HG03571 (cell line): ENCODE data around the gene APBA2.

Experiments used
- ATAC-seq: cut with Tn5 transposase; IDR thresholded peaks from one replicate; pipeline ENCODE4 v1.9.1; 2021; ENCODE audit not compliant: unreplicated experiment

APBA2 gene

DNA sequence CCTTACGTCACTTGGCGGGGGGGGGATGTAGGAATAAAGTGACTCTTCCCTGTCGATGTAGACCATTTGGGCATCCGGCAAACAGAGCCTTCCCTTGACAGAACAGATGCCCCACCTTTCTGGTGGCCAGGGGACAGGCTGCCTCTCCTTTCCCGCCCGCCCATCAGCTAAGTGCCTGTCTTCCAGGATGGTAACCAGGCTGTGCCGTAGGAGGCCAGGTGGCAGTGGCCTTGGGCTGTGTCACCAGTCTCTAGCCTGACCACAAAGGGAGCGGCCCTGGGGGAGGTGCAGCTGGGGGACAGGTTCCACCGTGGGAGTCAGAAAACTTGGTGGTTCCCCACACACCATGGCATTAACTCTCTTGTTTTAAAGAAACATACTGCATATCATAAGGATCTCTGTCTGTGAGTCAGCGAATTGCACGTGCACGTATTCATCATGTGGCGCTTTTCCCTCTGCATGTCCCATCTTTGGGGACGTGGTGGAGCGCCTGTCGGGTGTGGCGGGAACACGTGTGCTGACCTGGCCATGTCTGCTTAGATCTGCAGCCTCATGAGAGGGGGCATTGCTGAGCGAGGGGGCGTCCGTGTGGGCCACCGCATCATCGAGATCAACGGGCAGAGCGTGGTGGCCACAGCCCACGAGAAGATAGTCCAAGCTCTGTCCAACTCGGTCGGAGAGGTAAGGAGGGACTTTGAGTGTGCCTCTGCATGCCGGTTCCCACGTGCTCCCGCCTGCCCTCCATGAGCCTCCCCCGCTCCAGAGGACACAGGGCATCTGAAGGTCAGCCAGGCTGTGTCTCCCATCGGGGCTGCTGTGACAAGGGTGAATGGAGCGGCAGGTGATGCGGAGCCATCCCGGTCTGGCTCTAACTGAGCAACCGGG is 227.8 kb downstream of the APBA2 start:
- ATAC-seq, result no peak

DNA sequence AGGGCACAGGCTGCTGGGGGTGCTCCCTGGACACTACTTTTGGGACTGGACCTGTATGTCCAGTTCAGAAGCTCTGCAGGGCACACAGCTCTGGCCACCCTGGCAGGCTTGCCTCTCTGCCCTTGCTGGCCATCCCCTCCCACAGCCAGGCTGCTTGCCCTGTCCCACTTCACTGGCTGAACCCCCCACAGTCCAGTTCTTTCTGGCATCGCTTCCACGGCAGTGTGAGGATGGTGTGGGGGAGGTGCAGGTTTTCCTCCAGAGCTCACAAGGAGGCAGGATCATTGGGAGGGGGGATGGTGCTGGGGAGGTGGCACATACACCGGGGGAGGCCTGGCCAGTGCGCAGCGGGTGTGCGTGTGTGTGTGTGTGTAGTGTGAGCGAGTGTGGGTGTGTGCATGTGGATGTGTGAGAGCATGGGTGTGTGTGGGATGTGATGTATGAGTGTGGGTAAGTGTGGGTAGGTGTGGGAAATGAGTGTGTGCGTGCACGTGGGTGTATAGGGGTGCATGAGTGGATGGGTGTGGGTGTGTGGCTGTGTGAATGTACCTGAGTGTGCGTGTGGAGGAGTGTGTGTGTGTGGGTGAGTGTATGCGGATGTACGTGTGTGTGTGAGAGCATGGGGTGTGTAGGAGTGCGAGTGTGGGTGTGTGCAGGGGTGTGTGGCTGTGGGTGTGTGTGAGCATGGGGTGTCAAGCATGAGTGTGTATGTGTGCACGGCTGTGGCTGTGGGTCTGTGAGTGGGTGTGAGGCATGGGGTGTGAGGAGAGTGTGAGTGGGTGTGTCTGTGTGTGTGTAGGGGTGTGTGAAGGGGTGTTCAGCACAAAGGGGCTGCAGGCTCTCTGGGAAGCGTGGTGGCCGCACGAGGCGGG is 228.7 kb downstream of the APBA2 start:
- ATAC-seq, result no peak

DNA sequence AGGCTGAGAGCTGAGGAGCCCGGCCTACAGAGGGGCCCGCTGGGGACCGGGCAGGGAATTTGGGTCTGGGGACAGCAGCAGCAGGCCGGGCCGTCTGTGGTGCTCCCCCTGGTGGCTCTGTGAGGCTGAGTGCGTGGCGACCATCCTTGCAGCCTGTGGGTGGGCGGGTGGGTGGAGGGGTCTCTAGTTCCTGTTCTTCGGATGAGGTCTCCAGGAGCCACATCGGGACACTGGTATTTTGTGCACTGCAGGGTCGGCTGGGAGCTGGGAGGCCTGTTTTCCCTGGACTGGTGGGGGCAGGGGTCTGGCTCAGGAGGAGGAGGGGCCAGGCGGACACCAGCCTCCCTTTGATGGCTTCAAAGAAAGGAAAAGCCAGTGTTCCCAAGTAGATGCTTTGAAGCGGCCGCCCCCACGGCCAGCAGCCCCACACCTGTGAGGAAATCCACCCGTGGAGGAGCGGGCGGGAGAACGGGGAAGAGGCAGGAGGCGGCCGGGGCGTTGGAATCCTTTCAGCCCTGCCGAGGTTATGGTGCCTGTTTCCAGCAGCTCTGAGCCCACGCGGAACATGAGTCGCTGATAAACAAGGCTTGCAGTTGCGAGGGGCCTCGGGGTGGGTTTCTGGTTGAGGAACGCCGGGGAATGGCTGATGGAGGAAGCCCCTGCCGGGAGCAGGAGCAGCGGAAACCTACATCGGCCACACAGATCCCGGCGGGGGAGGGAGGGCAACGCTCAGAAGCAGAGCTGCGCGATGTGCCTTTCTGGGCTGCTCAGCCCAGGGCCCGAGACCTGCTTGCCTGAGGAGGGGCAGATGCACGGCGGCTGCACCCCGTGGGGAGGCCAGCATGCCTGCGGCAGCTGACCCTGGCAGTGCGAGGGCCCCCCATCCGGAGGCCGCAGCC is 229.6 kb downstream of the APBA2 start:
- ATAC-seq, result no peak

DNA sequence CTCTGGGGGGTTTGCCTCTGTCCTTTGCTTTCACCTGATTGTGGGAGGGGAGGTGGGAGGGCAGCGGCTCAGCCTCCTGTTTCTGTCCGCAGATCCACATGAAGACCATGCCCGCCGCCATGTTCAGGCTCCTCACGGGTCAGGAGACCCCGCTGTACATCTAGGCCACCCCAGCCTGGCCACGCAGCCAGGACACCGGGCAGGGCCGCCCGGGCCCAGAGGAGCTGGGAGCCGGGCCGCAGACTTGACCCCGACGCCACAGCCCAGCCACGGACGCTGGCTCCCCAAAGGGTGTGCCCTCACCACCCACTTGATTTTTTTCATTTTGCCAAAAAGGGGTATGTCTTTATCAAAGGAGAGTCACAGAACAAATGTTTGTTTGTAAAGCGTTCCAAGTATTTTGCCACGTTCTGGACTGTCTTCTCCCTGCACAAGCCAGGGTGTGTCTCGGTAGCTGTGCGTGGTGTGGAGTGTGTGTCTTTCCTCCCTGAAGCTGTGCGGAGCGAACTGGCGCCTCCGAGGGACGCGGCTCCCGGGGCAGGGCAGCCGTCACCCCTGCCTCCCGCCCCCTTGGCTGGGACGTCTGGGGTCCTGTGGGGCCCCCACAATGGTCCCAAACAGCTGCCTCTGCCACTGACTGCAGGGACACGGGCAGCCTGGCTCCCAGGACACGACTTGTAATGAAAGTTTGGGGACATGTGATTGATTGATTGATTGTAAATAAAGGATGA is 231.4 kb downstream of the APBA2 start:
- no peak for ATAC-seq

DNA sequence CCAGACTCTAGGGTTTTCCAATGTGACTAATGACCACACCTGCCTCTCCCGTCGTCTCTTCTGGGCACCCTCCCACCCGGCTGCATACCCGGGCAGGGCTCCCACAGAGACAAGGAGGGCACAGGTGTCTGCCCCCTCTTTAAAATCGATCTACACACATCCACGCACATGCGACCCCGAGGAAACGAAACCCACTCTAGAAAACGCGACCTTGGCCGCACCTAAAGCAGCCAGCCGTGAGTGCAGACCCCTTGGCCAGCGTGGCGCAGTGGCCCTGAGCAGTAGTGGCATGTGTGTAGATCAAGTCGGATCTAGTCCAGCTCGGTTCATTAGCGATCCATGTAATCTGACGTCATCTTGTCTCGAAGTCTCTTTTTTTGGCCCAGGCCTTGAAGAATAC is 232.0 kb downstream of the APBA2 start:
- no peak for ATAC-seq

DNA sequence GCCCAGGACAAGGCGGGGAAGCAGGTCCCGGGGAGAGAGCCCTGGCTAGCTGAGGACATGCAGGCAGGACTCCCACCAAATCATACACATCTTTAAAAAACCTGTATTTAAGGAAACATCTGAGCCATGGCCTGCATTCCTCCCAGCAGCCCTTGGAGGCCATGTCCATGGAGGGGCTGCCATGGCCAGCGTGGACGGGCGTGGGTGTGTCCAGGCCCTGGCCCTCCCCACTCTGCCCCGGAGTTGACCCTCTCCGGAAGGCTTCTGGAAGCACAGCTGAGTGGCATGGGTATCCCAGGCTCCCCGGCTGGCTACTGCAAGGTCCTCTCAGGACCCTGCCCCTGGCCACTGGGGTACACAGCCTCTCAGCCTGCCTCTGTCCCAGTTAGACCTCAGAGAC is 234.1 kb downstream of the APBA2 start:
- ATAC-seq, result no peak

DNA sequence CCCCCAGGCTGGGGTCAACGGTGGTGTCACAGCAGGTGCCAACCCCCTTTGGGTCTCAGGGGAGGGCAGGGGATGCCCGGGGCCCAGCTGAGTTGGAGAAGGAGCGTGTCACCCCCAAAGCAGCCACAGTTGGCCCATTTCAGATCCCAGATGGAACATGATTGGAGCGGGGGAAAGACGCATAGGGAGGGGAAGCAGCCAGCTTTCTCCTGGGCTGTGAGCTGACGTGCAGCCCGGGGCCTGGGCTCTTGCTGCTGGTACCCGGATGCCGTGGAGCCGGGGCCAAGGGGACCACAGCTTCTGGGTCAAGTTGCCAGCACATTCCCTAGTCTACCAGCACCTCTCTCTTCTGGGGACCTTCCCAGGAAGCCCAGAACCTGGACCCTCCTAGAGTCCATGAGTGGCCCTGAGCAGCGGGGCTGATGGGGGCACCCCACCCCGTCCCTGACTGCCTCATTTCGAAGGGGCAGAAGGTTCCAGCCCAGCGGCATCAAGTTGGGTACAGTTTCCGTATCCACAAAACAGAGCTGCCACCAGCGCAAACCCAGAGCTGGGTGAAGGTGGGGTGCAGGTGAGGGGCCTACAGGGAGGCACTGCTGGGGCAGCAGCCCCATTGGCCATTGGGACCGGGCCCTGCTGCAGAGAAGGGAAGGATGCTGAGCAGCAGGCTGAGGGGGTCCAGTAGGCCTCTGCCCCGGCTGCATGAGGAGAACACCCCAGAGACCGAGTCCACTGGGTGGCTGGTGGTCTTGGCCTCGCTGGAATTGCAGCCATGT is 235.0 kb downstream of the APBA2 start:
- no peak for ATAC-seq

DNA sequence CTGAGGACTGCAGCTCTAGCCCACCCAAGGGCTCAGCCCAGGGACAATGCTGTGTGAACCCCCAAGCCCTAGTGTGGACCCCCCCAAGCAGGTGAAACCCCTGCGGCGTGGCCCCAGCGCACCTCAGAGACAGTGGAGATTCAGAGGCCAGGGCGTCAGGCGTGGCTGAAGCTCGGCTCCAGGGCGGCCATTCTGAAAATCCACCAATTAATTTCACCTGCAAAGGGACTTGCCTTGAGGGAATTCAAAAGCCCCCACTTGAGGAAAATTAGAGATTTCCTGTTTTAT is 235.5 kb downstream of the APBA2 start:
- no peak for ATAC-seq

DNA sequence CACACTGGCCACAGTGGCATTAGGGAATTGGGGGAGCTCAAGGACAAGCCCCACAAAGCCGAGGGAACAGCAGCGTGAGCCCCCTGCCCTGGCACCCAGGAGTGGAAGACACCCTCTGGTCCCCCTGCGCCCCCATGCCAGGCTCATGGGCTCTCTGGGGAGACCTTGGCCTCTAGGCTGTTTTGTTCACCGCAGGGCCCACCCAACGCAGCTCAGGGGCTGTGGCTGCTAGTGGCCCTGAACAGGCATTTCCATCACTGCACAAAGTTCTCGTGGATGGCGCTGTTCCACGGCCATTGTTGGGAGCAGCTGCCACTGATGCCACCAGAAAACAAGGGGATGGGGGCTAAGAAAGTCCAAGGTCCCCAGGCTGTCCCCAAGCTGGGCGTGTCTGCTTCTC is 236.1 kb downstream of the APBA2 start:
- no peak for ATAC-seq

DNA sequence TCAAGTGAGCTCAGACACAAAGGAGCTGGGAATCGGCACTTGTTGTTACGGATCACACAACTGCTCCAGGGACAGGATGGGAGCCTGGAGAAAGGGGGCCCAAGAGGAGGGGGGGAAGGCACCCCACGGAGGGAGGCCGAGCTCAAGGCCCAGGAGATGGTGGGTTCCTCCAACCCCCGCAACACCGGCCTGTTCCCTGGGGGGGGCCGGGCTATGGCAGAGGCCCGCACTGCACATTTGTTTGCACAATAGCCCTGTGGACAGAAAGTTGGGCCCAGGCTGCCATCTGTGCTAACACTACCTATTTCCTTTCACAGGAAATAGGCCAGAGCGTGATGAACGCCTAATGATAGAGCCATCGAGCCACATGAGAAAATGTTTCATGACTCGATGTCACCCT is 236.7 kb downstream of the APBA2 start:
- no peak for ATAC-seq

DNA sequence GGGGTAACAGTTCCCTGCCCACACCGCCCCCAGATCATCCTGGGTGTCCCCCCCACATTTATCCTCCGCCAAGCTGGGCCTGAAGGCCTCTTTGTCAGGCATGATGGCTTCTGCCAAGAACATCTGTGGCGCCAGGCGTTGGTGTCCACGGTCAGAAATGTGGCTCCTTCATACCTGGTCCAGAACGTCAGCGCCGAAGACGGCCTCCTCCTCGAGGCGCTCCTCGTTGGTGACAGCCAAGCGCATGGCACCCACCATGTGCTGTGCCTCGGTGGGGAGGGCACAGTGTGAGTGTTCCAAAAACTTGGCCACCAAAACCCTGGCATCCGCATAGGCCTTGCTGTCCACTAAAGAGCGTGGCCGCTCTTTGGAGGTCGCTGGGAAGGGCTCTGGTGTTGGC is 237.4 kb downstream of the APBA2 start:
- no peak for ATAC-seq

DNA sequence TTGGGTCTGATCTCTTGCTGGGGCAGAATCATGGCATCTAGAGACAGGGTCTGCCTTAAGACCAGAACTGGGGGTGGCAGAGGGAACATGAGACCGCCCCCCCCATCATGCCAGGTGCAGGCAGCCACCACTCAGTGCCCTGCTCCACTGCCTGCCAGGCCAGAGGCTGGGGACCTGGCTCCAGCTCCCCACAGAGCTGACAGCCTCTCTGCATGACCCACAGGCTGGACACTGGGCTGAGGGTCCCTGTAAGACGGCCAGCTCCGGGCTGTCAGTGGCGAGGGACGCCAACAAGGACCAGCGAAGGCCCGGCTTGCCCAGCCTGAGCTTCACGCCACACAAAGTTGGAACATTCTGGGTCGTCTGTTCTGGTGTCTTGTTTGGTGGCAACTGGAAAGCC is 238.2 kb downstream of the APBA2 start:
- ATAC-seq, result no peak

DNA sequence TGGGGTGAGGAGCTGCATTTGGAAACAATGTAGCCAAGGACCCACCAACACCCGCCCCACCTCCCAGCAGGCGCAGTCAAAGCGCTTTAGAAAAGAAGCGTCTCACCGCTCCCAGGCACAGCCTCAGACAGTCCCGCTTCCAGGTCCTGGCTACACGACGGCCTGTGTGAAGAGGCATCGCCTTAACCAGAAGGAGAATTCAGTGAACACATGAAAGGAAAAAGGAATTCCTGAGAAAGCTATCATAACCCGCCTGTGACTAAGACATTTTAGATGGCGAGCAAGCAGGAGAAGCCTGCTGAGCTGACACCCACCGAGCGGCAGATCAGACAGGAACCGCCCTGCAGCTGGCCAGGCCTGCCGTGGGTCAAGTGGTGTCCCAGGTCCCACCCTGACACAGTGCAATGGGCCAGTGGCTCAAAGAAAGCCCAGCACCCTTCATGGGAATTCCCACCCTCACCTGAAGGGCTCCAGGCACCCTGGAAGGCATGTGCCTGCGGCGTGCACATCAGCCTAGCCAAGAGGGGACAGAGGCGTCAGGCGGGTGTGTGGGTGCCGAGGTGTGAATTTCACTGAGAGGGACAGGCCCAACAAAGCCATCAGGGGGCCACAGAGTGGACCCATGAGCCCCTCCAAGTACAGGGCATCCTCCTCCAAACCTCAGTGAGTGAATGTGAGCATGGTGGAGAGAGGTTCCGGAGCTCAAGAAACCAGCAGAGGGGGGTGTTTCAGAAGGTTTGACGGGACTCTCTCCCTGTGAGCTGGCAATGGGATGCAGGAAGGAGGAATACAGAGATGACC is 239.0 kb downstream of the APBA2 start:
- ATAC-seq, result no peak

DNA sequence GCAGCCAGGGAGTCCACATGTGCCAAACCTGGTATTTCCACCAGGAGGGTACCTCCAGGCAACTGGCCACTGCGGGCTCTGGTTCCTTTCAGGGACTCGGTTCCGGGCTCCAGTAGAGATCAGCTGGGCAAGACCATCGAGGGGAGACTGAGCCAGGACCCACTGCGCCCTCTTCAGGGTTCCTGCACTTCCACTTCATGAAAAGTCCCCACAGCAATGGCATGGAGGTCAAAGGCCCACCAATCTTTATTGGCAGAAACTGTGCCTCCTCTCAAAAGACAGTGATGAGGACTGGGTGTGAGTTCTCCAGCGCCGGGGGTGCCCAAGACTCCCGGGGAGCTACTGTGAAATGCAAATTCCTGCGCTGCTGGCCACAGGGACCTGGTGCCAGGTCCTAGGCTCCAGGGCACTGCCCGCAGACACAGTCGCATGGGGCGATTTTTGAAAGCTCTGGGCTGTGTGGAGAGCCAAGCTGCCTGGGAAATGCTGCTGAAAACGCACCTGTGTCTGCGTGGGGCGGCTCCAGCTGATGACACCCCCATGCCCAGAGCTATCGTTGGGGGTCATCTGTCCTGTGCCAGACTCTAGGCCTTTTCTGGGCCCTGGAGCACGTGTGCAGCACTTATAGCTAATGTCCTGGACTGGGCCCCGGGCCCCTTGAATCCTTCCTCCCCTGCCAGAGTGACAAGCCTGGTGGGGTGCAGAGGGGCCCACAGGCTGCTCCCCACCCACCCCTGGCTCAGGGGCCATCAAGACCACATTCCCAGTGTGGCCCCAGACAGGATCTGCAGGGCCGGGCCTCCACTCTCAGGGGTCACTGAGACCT is 239.8 kb downstream of the APBA2 start:
- ATAC-seq, result no peak

DNA sequence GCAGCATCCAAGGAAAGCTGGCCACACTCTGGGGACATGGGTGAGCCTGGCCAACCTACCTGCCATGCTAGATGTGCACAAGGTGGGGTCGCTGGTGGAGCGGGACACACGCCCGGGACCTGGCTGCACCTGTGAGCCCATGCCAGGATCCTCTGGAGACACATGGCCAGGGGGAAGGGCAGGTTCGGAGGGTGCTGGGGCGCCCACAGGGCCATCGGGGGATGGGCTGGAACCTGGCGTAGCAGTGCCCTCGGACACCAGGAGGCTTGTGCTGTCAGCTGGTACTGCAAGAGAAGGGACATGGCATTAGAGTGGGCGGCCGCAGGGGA is 240.4 kb downstream of the APBA2 start:
- ATAC-seq, result no peak

DNA sequence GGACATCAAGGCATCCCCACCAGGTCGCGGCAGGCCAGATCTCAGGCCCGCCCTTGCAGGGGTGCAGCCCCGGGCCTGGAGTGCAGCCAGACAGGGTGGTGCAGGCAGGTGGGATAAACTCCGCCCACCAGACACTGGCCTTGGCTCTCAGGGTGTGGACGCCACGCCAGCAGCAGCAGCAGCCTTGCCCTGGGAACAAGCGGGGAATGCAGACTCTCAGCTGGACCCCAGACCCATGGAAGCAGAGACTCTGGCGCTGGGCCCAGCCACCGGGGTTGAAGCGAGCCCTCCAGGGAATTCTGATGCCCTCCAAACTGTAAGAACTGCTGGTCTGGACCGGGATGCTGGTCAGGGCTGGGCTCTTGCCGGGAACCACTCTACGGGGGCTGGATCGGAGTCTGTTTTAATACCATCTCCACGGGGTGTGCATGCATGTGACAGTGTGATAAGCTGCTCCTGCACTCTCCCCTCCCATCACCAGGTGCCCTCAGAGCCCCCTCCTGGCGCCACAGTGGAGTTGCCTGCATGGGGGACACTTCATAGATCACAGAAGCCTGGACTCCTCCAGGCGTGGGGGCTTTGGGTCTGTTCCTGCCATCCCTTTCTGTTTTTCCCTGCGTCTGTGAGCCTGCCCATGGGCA is 241.2 kb downstream of the APBA2 start:
- no peak for ATAC-seq

DNA sequence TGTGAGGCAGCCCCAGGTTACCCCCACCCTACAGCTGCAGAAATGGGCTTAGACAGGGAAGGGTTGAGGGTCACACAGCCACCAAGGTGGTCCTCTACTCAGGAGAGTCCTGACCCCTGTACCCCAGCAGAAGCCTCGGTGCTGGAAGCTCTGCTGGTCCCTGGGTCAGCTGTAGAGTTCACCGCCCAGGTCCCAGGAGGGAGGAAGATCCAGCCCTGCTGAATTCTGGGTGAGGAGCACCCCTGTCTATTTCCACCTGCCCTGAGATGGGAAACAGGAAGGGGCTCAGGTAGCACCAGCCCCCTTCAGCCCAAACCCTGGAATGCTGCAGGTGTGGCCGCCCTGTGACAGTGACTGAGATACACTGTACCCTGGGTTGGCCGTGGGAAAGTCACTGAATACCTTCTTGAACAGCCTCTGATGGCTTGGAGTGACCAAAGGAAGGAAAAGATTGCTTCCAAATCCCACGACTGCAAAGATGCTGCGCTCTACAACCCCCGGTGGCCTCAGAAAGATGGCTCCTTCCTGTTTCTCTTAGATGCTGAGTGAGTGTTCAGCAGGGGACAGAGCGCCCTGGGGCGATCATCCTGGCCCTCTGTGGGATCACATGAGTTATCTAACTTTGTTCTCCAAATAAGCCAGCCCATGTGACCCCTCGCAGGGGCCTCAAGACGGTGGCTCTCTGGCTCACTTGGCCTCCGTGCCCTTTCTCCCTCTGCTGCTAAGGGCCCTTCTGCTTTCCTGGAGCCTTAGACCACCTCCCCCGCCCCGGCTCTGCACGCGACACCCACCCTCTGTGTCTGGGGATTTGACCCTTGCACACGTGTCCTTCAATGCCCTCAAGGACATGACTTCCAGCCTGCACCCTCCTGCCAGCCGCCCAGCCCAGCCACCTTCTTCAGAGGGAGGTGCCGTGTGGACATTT is 242.0 kb downstream of the APBA2 start:
- no peak for ATAC-seq
